Measurements from ENCODE around the gene SCAMP3.
"Not testable (repeated sequence)": the region's sequence is repeated elsewhere in the genome, so short reads cannot be mapped to it uniquely, and the experiment has no call there.

SCAMP3 gene

DNA sequence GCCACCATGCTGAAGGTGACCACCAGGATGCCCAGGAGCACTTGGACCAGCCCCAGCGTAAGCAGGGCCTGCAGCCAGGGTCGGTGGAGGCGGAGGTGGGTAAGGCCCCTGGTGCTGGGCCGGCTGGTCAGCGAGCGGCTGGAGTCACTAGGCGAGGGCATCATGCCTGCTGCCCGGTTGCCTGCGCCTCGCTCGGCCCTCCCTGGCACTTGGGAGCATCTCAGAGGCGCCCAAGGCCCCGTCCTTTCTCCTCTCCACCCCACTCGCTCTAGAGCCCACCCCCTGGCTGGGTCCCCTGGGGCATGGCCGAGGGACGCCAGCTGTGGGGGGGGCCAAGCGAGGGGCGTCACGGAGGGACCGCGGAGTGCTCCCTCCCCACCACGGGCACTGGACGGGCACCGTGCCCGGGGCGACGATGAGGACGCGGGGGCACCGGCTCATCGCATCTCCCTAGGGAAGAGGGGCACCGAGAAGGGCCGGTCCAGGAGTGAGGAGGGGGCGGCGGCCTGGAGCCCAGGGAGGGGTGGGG, 7.4 kb downstream of the SCAMP3 start:
- DNase-seq (ENCODE audit: low read depth), result no peak

DNA sequence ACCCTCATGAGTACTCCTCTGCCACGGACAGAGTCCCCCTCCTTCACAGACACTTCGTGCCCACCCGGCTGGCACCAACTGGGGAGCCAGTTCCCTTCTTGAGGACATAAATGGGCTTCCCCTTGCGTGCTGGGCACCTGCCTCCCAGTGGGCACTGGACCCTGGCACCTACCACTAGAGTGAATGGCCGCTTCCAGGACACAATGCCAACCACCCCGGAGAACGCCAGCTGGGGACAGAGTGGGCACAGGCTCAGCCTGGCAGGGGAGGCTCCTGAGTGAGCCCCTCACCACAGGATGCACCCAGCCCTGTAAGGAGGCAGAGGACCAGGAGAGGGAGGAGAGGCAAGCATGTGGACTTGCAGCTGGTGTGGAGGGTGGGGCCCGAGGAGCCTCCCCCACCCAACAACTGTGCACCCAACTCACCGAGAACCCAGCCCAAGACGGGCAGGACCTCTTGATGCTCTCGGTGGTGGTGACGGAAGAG, 7.9 kb downstream of the SCAMP3 start:
- DNase-seq (ENCODE audit: low read depth), result no peak

DNA sequence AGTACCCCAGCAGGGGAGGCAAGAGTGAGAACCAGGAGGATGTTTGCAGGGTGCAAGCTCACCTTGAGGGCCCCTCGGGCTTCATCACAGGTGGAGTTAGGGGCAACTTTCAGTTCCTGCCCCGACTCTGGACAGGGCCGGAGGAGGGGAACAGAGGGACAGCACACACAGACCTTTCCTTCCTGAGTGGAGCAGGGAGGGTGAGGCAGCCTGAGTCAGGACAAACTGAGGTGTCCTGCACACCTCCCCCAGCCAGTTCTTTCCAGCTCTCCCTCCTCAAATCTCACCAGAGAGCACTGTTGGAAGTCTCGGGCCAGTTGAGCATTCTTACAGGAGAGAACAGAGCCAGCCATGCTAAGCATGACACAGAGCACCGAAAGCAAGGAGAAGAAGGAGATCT, 8.4 kb downstream of the SCAMP3 start:
- DNase-seq (ENCODE audit: low read depth), result no peak

DNA sequence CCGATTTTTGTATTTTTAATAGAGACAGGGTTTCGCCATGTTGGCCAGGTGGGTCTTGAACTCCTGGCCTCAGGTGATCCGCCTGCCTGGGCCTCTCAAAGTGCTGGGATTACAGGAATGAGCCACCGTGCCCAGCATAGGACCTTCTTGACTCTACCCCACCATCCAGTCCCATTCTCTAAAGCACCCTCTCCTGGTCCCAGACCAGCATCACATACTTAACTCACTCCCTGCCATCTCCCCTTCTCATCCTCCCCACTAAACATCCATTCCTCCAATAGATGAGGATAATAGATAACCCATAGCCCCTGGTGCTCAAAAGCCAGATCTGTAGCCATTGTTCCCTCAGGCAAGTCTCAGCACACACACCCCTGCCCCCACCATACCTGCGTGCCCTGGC, 9.0 kb downstream of the SCAMP3 start:
- no peak for DNase-seq (ENCODE audit: low read depth)

DNA sequence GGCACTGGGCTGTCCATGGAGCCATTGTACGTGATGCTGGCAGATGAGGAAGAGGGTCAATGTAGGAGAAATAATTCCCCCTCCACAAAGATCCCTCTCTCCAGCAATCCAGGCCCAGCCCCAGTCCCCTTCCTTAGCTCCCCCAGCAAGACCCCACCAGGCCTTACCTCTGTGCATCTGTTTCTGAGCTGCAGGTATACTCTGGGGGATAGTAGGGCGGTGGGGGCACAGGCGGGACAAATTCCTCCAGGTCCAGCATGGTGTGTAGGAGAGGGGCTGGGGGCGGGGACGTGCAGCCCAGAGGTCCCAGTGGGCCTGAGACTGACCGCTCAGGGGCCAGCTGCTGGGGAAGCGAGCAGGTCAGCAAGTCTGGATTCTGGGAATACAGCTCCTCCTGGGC, 10.6 kb downstream of the SCAMP3 start:
- no peak for DNase-seq (ENCODE audit: low read depth)

DNA sequence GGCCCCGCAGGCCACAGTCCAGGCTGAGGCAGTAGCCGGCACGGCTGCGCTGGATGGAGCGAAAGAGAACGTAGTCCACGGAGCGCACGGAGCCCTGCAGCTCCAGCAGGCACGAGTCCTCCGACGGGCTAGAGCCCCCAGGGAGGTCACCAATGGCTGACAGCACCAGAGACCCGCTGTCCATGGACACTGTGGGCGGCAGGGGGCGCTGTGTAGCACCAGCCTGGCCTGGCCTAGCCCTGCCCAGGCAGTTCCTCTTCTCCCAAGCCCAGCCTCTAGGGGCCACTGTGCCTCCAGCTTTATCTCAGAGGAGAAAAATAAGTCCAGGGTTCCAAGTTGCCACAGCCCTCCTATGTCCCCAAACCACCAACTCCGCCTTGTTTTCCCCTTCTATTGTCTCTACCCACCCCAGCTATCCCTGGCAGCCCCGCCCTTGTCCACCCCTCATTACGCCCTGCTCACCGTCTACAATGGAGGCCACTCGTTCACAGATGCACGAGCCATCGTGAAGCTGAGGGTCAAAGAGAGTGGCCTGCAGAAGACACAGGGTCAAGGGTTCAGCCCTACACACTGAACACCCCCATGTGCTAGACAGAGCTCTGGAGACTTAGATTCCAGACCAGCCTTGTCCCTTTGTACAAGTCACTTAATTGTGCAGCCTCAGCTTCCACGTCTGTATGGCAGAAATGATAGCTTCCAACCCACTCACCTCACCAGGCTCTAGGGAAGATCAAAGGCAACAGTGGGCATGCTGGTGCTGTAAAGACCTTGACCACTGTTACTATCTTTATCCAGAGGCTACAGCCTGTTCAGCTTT, 11.3 kb downstream of the SCAMP3 start:
- DNase-seq (ENCODE audit: low read depth), result peak; percentile 98

DNA sequence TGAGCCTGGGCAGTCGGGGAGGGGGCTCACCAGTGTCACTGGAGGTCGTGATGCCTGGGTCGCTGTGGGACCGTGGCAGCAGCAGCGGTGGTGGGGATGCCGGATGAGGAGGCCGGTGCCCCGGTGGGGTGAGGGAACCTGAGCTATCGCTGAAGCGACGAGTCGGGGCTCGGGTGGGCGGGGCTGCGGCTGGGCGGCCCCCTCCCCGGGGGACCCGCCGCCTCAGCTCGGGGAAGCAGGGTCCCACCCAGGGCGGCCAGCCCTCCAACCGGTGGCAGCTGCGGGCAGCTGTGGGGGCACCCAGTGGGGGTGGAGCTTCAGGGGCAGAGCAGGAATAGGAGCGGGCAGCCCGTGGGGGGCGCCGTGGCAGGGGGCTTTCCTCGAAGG, 11.9 kb downstream of the SCAMP3 start:
- DNase-seq (ENCODE audit: low read depth), result no peak

DNA sequence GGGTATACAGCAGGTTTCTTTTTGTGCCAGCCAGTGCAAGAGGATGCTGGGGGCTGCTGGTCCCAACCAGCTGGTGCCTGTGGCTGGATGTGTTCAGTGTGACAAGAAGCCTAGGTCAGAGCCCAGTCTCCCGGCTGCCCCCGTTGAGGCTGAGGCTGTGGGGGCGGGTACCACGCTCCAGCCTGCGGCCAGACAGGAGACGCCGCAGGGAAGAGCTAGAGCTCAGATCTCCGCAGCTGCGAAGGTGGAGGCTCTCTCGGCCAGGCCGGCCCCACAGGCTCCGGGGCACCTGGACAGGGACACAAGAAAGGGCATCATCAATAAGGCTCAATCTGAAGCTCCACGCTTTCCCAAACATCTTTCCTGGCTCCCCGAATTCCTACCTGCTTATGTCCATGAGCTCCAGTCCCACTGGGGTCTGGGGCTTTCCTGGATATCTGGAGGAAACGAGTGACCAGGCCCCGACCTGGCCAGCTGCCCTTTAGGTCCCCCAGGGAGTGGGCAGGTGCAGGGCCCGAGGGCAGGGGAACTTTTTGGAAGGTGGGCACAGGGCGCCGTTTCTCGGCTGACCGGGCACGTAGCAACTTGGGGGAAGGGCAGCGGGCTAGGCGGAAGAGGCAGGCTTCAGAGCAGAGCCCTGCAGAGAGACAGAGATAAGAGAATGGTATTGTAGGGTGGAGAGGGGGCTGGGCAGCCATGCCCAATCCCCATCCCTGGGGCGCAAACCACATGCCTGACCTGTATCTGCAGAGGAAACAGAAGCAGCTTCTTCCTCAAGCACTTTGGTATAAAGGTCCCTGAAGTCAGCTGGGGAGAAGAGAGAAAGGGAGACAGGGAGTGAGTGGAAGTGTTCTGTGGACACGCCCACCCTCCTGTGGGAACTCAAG, 14.2 kb downstream of the SCAMP3 start:
- DNase-seq (ENCODE audit: low read depth), result no peak

DNA sequence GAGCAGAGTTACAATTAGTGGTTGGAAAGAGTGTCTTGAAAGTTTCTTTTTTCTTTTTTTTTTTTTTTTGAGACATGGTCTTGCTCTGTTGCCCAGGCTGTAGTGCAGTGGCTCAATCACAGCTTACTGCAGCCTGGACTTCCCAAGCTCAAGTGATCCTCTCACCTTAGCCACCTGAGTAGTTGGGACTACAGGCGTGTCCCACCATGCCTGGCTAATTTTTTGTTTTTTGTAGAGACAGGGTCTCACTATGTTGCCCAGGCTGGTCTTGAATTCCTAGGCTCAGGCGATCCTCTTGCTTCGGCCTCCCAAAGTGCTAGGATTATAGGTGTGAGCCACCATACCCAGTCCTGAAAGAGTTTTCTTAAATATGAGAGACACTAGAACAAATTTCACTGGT, 15.4 kb downstream of the SCAMP3 start:
- not testable (repeated sequence) for DNase-seq (ENCODE audit: low read depth)

DNA sequence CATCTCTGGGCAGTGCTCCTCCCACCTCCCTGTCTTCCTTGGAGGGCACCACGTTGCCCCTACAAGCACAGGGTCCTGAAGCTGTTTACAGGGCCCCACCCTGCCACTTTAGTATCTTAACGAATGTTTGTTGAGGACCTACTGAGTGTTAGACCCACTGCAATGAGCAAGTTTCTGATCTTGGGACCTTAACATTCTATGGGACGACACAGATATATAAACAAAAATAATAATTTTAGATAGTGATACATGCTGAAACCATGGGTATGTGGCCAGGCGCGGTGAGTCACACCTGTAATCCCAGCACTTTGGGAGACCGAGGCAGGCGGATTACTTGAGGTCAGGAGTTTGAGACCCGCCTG, 17.0 kb downstream of the SCAMP3 start:
- no peak for DNase-seq (ENCODE audit: low read depth)

DNA sequence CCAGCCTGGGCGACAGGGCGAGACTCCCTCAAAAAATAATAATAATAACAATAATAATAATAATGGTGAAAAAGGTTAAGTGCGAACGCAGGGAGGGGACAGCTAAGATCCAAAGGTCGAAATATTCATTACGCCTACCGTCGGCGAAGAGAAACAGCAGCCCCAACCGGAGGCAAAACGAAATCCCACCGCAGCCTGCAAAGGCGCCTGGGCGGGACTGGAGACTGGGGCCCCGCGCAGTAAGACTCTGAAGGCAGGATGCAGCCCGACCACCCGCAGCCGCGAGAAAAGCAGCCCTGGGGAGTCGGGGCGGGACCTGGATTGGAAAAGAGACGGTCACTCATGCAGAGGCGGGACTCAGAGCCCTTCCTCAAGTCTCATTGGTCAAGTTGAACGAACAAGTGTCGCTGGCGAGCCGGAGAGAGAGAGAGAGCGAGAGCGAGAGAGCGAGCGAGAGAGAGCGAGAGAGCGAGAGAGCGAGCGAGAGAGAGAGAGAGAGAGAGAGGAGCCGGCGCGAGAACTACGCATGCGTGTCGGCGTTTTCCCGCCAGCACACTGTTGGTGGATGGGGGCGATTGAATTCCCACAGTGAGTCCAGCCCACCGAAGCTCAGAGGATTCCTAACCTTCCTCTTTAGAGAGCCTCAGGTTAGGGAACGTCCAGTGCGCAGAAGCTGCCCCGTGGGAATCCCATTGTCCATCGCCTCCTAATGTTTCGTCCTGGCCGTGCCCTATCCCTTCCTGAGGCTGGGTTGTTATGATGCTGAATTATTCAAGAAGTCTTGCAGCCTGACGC, 17.6 kb downstream of the SCAMP3 start:
- peak; percentile 92 for DNase-seq (ENCODE audit: low read depth)

DNA sequence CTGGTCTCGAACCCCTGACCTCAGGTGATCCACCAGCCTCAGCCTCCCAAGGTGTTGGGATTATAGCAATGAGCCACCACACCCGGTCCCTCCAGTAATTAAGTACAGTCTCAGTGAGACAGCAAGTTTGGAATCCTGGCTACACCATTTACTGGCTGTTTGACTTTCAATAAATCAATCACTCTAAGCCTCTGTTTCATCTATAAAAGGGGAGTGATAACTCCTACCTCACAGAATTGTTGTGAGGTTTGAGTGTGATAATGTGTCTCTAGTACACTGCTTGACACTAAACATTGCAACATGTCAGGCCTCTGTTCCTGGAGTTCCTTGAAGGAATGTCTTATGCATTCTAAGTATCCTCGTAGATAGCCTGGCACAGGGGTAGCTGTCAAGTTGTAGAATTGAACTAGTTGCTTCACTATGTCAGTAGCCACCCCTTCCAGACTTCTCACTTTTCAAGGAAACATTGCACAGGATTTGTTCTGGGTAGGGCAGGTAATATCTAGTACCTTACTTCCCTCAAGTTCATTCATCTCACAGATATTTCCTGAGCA, 19.3 kb downstream of the SCAMP3 start:
- DNase-seq (ENCODE audit: low read depth), result no peak

DNA sequence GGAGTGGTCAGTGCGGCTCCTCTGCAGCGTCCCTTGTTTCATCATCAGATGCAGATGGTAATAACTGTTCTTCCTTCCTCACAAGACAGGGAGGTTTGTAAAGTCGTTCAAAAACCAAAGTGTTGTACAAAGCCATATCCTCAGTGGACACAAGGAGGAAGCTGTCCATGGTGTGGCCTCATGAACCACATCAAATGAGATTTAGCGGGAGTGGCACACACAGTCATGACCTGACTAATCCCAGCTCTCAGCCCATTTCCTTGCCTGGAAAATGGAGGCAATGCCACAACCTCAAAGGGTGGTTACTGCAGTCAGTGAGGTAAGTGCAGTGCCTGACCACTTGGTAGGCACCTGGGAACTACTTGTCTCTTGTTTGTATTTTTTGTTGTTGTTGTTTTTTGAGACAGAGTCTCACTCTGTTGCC, 20.3 kb downstream of the SCAMP3 start:
- no peak for DNase-seq (ENCODE audit: low read depth)

DNA sequence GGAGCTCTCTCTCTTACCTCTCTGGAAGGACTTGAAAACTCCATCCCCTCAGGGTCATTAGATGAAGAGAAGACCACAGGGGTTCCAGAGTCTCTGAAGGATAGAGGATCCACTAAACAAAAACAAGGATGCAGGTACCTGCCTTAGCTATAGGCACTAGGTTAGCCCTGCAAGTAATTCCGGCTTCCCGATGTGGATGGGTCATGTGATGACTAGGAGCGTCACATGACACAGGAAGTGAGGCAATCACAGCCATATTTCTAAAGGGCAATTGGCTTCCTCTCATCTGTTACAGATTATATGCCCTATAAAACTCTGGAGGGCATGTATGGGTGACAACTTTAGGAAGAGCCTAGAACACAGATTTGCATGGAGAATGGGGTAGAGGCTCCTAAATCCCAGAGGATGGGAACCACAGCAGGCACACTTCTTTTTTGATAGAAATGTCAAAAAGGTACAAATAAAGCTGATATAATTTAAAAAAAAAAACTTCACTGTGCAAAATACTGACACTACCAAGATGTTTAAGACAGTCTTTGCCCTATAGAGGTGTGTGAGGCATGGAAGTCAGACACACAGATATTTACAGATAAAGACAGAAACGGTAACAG, 21.0 kb downstream of the SCAMP3 start:
- DNase-seq (ENCODE audit: low read depth), result peak; percentile 40

DNA sequence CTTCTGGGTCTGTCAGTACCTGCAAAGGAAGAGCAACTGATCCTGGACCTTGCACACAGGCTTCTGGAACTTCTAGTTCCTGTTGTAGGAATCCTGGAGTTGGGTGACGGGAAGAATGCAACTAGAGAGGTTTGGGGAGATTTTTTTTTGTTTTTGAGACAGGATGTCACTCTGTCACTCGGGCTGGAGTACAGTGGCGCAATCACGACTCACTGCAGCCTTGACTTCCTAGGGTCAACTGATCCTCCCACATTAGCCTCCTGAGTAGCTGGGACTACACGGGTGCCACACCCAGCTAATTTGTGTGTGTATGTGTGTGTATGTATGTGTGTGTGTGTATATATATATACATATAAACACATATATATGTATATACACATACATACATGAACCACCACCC, 25.7 kb downstream of the SCAMP3 start:
- DNase-seq (ENCODE audit: low read depth), result no peak

DNA sequence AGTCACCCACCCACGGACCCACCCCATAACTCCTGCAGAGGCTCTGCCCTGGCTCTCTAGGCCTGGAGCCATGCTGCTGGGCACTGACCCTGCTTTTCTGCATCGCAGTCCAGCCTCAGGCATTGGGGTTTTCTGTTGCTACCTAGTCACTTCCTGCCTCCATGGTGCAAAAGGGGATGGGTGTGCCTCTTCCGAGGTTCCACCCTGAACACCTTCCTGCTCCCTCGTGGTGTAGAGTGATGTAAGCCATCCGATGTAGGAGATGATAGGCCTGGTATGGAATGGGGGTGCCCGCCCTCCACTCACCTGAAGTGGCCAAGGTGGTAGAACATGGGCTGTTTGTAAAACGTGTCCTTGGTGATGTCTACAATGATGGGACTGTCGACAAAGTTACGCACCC, 26.8 kb downstream of the SCAMP3 start:
- DNase-seq (ENCODE audit: low read depth), result not testable (repeated sequence)

DNA sequence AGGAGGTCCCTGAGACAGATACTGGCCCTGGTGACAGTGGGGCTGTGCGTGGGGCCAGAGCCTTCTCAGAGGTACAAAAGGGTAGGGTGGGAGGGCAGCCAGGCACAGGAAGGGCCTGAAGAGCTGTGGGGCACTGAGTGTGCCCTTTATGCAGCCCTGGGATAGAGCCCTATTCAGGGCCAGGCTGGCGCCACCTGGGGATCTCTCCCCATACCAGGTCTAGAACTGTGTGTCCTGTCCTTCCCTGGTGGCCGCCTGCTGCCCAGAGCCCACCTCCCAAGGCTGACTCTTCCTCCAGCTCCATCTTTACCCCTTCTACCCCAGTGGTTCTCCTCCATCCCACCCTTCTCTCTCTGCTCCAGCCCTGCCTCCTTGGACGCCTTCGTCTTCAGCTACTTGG, 28.7 kb downstream of the SCAMP3 start:
- not testable (repeated sequence) for DNase-seq (ENCODE audit: low read depth)

DNA sequence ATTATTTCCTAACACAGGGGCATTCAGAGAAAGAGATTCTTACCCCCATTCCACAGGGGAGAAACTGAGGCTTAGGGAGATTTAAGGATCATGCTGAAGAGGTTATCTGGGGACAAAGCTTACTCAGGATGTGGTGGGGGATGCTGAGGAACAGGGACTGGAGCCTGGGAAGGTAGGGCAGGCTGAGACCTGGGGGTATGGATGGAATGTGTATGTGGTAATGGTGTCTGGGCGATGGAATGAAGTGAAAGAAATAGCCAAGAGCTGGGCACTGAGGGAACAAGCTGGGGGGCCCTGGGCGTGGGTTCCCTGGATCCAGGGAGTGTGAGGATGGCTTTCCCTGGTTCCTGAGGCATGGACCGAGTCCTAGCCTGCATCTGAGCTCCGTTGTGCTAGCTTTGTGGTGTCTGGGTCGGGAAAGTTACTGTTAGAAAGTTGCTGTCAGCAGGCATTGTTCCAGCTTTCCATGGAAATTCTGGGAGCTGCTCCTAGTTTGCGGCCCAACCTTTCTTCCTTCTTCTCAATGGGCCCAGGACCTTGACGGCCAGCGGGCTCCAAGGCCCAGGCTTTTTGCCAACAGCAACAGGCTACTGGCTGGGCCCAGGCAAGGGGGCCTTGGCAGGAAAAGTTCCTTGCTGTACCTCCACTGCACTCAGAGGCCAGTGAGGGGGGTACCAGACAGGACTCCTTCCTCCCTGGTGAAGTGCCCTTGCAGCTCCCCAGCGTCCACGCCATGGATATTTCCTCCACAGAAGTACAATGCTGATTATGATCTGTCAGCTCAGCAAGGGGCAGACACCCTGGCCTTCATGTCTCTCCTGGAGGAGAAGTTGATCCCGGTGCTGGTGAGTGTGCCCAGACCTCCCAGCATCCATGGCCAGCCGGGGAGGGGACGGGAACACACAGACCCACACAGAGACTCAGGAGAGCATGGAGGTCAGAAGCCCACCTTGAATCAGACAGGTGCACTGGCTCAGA, 29.9 kb downstream of the SCAMP3 start:
- not testable (repeated sequence) for DNase-seq (ENCODE audit: low read depth)

DNA sequence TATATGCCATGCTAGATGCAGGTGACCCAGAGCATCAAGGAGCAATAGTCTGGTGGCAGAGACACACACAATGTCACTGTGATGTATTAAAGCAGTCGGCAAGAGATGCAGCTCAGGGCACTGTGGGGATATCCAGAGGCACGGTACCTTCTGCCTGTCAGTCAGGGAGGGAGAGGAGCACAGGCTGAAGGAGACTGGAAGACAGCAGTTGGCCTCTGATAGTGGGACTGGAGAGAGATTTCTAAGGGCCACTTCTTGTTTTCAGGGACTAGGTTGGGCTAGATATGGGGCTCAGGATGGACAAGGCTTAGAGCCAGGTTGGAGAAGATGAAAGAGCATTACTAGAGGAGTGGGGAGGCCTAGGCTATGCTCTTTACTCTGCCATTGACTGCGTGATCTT, 30.9 kb downstream of the SCAMP3 start:
- not testable (repeated sequence) for DNase-seq (ENCODE audit: low read depth)

DNA sequence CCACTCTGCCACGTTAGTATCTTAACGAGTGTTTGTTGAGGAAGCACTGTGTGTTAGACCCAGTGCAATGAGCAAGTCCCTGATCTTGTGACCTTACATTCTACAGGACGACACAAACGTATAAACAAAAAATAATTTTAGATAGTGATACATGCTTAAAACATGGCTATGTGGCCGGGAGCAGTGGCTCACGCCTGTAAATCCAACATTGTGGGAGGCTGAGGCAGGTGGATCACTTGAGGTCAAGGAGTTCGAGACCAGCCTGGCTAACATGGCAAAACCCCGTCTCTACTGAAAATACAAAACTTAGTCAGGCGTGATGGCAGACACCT, 34.1 kb downstream of the SCAMP3 start:
- DNase-seq (ENCODE audit: low read depth), result no peak
